ENCODE data around the gene NDUFB7.
"Not testable (repeated sequence)": the region's sequence is repeated elsewhere in the genome, so short reads cannot be mapped to it uniquely, and the experiment has no call there.

Gene NDUFB7

DNA sequence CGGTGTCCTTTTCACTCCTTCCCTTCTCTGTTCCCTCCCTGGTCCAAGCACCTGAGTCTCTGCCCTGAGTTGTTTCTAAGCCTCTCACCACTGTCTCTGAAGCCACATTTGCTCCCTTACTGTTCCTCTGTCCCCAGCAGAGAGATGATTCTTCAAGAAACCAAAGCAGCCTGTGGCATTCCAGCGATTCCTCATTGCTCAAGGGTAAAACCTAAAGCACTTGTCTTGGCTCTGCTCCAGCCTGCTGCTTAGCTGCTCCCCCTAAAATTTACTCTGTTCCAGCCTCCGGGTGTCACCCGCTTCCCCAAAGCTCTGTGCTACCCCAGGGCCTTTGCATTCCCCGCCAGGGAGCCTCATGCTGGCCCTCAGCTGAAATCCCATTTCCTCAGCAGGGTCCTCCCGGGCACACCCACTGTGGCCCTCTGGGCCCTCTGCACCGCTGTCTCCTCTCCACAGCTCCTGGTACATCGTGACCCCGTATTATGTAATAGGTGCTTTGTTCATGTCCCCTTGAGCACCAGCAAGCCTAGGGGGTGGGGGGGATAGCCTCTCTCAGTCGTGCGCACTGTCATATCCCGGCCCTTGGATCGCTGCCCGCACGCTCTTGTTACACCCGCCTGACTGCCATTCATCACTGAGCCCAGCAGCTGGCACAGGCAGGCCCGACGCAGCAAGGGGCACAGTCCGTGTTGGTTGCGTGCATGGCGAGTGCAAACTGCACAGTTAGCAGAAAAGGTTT is 26.7 kb downstream of the NDUFB7 start:
- no peak for TF ChIP-seq CTCF (conservative IDR thresholded peaks at IDR 0.05)
- H3K27ac ChIP-seq: no peak overlapping the region

DNA sequence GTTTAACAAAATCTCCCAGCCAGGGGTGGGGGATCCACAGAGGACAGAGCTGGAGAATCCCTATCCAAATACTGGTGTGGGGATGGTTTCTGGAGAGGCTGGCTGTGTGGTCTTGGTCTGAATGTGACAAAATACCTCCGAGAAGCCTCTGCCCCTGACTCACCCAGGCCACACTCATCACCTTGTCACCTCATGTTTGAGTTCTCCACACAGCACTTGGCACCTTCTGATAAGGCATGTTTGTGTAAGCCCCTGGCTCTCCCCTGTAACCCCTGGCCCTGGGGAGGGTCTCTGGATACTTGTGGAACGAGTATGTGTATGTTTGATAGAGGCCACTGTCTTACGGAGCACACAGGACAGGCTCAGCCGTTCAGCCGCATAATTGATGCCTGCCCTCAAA is 27.8 kb downstream of the NDUFB7 start:
- TF ChIP-seq CTCF (conservative IDR thresholded peaks at IDR 0.05): no peak
- no peak overlapping the region for H3K27ac ChIP-seq

- no peak for TF ChIP-seq CTCF (conservative IDR thresholded peaks at IDR 0.05)
- no peak overlapping the region for H3K27ac ChIP-seq
Measured at GRCh38 chr19:14542711-14543328, 29.0 kb downstream of the NDUFB7 start.

DNA sequence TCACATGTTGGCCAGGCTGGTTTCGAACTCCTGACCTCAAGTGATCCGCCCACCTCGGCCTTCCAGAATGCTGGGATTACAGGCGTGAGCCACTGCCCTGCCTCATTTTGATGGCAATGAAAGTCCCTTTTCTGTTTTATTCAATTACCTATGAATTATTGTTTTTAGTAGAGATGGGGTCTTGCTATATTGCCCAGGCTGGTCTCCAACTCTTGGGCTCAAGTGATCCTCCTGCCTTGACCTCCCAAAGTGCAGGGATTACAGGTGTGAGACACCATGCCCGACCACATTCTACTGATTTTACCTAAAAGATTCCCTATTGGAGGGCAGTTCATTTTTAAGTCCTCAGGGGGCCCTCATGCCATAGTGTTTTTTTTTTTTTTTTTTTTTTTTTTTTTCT is 29.9 kb downstream of the NDUFB7 start:
- H3K27ac ChIP-seq: not testable (repeated sequence)

DNA sequence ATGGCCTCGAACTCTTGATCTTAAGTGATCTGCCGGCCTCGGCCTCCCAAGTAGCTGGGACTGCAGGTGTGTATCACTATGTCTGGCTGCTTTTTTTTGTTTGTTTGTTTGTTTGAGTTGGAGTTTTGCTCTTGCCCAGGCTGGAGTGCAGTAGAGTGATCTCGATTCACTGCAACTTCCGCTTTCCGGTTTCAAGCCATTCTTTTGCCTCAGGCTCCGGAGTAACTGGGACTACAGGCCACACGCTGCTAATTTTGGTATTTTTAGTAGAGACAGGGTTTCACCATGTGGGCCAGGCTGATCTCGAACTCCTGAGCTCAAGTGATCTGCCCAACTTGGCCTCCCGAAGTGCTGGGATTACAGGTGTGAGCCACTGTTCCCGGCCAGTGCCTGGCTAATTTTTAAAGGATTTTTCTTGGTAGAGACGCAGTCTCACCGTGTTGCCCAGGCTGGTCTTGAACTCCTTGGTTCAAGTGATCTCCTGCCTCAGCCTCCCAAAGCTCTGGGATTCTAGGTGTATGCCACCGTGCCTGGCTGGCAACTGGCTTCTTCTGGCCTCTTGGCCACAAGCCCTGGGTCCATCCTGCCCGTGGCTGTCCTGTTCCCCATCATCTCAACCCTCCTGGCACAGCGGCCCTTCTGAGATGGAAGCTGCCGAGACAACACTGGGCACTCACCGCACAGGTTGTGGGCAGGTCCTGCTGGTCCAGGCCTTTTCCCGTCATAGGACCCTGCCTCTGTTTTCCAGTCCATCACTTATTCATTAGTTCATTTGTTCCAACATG is 30.9 kb downstream of the NDUFB7 start:
- no peak for TF ChIP-seq CTCF (conservative IDR thresholded peaks at IDR 0.05)
- H3K27ac ChIP-seq: no peak overlapping the region

DNA sequence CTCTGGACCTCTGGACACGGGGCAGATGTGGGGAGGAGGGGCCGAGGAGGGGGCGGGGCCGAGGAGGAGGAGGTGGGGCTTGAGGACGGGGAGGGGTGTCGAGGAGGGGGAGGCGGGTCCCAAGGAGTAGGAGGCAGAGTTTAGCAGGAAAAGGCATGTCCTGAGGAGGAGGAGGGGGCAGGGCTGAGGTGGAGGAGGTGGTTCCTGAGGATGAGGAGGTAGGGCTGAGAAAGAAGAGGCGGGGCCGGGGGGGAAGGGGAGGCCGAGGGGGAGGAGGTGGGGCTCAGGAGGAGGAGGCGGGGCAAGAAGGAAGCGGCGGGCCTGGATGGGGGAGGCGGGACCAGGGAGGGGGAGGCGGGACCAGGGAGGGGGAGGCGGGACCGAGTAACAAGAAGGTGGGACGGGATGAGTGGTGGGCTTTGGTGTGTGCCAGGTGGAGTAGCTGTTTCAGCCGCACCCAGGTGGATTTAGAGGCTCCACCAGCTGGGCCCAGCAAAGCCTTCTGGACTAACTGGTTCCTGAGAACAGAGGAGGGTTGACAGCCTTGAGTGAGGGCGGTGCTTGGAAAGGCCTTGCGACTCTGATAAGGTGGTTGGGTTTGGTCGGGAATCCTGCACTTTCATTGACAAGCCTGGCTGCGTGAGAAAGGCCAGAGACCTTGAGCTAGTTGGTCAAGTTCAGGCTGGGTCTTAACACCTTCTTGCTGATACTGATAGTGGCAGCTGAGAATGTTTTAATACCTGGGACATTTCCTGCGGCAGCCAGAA is 34.8 kb downstream of the NDUFB7 start:
- no peak for TF ChIP-seq CTCF (conservative IDR thresholded peaks at IDR 0.05)
- H3K27ac ChIP-seq: peak overlapping the region; percentile 52

DNA sequence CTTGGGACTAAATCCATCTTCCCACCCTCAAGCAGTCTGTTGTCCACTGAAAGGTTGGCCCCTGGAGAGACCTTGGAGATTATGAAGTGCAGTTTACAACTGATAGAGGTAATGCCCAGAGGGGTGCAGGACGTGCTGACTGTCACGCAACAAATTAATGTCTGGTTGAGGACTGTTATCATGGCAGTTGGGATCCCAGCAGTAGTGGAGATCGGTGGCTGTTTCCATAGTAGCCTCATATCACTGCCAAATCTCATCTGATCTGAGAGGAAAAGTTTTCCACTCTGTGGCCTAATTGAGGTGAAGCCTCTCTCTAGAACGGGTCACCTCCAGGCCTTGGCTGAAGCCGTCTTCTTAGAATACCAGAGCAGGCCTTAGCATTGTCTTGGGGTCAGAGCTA is 38.4 kb downstream of the NDUFB7 start:
- TF ChIP-seq CTCF (conservative IDR thresholded peaks at IDR 0.05): no peak
- no peak overlapping the region for H3K27ac ChIP-seq

All from VCaP (cell line).